ENCODE results near the gene C4orf50. TPM values are rescaled to one million over a fixed set of nuclear protein-coding genes. Genes with fewer than 3 reads are reported as not detected.

The C4orf50 gene
- total RNA-seq, 1 donor from 2014 or later = not detected

DNA sequence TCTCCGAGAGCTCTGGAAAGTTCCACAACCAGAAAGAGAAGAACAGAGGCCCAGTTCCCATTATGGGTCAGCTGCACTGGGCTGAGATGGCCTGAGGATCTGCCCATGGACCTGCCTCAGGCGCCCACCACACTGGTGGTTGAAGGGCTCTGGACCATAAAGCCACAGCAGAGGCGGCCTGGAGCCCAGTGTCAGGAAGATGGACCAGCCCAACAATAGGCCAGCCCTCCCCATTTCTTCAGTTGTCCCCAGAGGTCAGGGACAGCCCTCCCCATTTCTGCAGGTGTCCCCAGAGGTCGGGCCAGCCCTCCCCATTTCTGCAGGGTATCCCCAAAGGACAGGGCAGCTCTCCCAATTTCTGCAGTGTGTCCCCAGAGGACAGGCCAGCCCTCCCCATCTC, 37.2 kb upstream of the C4orf50 start:
- Mint-ChIP-seq H3K9me3 (ENCODE audit: low read depth) (peaks cover 16% of the 10 kb centered on the region), H3K27ac (ENCODE audit: unreplicated experiment) (no peak overlapping the region), H3K4me3 (ENCODE audit: unreplicated experiment) (no peak overlapping the region), H3K4me1 (ENCODE audit: low read depth) (no peaks in the 10 kb centered on the region), H3K36me3 (ENCODE audit: low read depth) (no peaks in the 10 kb centered on the region), H3K27me3 (ENCODE audit: low read depth) (peaks cover 6% of the 10 kb centered on the region)
- TF ChIP-seq, protein P1, sequence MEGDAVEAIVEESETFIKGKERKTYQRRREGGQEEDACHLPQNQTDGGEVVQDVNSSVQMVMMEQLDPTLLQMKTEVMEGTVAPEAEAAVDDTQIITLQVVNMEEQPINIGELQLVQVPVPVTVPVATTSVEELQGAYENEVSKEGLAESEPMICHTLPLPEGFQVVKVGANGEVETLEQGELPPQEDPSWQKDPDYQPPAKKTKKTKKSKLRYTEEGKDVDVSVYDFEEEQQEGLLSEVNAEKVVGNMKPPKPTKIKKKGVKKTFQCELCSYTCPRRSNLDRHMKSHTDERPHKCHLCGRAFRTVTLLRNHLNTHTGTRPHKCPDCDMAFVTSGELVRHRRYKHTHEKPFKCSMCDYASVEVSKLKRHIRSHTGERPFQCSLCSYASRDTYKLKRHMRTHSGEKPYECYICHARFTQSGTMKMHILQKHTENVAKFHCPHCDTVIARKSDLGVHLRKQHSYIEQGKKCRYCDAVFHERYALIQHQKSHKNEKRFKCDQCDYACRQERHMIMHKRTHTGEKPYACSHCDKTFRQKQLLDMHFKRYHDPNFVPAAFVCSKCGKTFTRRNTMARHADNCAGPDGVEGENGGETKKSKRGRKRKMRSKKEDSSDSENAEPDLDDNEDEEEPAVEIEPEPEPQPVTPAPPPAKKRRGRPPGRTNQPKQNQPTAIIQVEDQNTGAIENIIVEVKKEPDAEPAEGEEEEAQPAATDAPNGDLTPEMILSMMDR (IDR thresholded peaks at IDR 0.05) = no peak
- DNase-seq (ENCODE audit: low spot score) = no peak

DNA sequence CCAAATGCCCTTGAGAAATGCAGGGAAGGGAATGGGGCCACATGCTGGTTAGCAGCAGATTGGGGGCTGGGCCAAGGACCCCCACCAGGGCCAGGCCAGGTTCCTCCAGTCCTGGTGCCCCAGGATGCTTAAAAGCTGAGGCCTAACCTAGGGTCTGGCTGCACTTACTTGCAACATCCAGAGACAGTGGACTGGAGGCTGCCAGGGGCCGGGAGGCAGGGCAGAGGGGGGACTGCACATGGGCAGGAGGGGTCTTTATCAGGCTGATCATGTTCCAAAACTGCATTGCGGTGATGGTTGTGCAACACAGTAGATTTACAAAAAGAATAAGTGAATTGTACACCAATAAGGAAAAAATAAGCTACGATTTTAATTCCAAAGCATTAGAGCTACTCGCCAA, 36.8 kb upstream of the C4orf50 start:
- H3K4me1 Mint-ChIP-seq (ENCODE audit: low read depth) = no peaks in the 10 kb centered on the region
- H3K27ac Mint-ChIP-seq (ENCODE audit: unreplicated experiment) = no peak overlapping the region
- H3K9me3 Mint-ChIP-seq (ENCODE audit: low read depth) = peaks cover 12% of the 10 kb centered on the region
- TF ChIP-seq, protein P1 (IDR thresholded peaks at IDR 0.05) = no peak
- H3K36me3 Mint-ChIP-seq (ENCODE audit: low read depth) = no peaks in the 10 kb centered on the region
- peaks cover 9% of the 10 kb centered on the region for H3K27me3 Mint-ChIP-seq (ENCODE audit: low read depth)
- no peak overlapping the region for H3K4me3 Mint-ChIP-seq (ENCODE audit: unreplicated experiment)
- DNase-seq (ENCODE audit: low spot score) = no peak

DNA sequence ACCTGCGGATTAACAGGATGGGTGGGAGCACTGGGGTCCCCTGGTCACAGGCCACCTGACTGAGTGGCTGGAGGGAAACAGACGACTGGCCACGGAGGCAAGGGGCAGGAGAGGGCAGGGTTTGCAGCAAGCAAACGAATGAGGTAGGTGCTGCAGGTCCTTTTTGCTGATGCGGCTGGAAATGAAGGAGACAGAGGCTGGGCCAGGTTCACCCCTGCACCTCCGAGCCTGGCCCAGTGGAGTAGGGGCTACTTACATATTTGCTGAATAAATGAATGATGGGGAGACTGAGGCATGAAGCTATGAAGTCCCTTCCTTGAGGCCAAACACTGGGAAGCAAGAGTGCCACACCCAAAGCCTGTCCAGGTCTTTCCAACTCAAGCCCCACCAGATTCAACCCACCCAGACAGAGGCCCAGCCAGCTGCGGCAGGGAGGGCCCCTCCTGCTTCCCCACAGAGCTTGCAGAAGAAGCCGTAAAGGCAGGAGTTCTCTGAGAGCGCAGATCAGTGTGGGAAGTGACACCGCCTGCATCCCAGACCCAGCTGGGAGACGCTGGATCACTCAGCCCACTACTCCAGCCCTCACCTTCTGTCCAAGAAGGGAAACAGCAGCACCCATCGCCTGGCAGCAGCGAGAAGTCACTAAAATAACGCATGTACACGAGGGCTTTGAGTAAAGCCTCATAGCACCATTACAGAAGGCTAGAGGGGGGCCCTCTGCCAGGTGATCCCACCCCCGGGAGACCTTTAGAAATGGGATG, 36.1 kb upstream of the C4orf50 start:
- Mint-ChIP-seq H3K27ac (ENCODE audit: unreplicated experiment) (no peak overlapping the region), H3K4me3 (ENCODE audit: unreplicated experiment) (no peak overlapping the region), H3K36me3 (ENCODE audit: low read depth) (no peaks in the 10 kb centered on the region), H3K27me3 (ENCODE audit: low read depth) (peaks cover 15% of the 10 kb centered on the region), H3K9me3 (ENCODE audit: low read depth) (peaks cover 11% of the 10 kb centered on the region), H3K4me1 (ENCODE audit: low read depth) (no peaks in the 10 kb centered on the region)
- no peak for DNase-seq (ENCODE audit: low spot score)
- TF ChIP-seq, protein P1 (IDR thresholded peaks at IDR 0.05) = no peak

- no peaks in the 10 kb centered on the region for H3K9me3 Mint-ChIP-seq (ENCODE audit: low read depth)
- no peak overlapping the region for H3K27ac Mint-ChIP-seq (ENCODE audit: unreplicated experiment)
- TF ChIP-seq, protein P1 (IDR thresholded peaks at IDR 0.05) = no peak
- peaks cover 21% of the 10 kb centered on the region for H3K27me3 Mint-ChIP-seq (ENCODE audit: low read depth)
- no peak for DNase-seq (ENCODE audit: low spot score)
- H3K4me3 Mint-ChIP-seq (ENCODE audit: unreplicated experiment) = no peak overlapping the region
- no peaks in the 10 kb centered on the region for H3K4me1 Mint-ChIP-seq (ENCODE audit: low read depth)
- no peaks in the 10 kb centered on the region for H3K36me3 Mint-ChIP-seq (ENCODE audit: low read depth)
These were observed 34.4 kb upstream of the C4orf50 start for GRCh38 chr4:6052679-6053078.

- Mint-ChIP-seq H3K4me1 (ENCODE audit: low read depth) (no peaks in the 10 kb centered on the region), H3K36me3 (ENCODE audit: low read depth) (no peaks in the 10 kb centered on the region), H3K4me3 (ENCODE audit: unreplicated experiment) (no peak overlapping the region), H3K27ac (ENCODE audit: unreplicated experiment) (no peak overlapping the region), H3K27me3 (ENCODE audit: low read depth) (peaks cover 28% of the 10 kb centered on the region), H3K9me3 (ENCODE audit: low read depth) (no peaks in the 10 kb centered on the region)
- TF ChIP-seq, protein P1 (IDR thresholded peaks at IDR 0.05) = no peak
- no peak for DNase-seq (ENCODE audit: low spot score)
These were observed 32.3 kb upstream of the C4orf50 start for GRCh38 chr4:6050551-6050950.

All from chondrocyte (in vitro differentiated cells).